GM19397 (cell line): ENCODE measurements around the gene SLC25A13.

ENCODE experiments used
- ATAC-seq: cut with Tn5 transposase; IDR thresholded peaks from one replicate; pipeline ENCODE4 v1.9.1; 2021; ENCODE audit warnings: mild to moderate bottlenecking, moderate library complexity; ENCODE audit not compliant: unreplicated experiment

Gene SLC25A13

GRCh38 chr7:96244244-96244991 is 77.5 kb downstream of the SLC25A13 start:
- no peak for ATAC-seq

GRCh38 chr7:96243241-96243640 is 78.7 kb downstream of the SLC25A13 start:
- no peak for ATAC-seq

- ATAC-seq, result no peak
These were observed 80.0 kb downstream of the SLC25A13 start for GRCh38 chr7:96241855-96242254.

DNA sequence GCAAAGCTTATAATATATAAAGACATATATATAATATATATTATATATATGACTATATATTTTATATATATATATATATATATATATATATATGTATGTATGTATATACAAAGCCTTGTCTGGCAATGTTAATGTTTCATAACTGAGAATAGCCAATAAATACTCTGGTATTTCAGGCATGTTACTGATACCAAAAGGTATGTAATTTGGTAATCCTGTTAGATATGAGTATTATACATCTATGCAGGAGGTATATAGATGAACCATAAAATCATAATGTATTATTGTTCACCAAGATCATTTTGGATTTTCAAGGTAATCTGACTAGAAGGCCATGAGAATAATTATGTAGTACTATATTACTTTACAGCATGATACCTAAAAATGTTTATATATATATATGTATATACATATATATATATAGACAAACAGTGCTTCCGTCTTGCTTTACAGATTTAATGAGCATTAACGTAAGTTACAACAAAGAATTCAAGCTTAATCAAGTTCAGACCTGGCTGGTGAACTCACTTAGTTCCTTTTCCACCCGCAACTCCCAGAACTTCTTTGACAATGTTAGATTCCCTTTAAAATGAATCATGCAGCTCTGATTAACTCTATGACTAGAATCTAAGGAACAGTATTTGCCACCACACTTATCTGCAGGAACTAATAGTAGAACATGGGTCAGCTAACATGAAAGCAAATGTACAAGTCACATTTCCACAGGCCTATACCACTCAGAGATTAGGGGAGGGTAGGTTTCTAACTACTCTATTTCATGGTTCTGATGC is 82.7 kb downstream of the SLC25A13 start:
- no peak for ATAC-seq

- no peak for ATAC-seq
These were observed 83.4 kb downstream of the SLC25A13 start for GRCh38 chr7:96238474-96238873.

DNA sequence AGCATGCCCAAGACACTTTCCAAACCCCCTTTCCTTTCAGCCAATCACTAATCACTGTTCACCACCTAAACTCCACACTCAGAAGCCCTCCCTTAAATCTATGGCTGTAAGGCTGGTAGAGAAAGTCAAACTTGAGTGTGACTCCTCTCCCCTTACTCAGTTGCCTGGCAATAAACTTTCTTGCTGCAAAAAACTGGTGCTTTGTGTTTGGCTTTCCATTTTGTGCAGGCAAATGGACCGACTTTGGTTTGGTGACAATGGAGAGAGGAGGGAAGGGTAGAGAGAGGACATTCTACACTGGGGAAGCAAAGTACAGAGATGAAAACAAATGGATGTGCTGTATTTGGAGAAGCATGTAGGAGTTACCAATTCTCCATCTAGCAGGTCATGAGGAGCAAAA is 84.9 kb downstream of the SLC25A13 start:
- no peak for ATAC-seq

DNA sequence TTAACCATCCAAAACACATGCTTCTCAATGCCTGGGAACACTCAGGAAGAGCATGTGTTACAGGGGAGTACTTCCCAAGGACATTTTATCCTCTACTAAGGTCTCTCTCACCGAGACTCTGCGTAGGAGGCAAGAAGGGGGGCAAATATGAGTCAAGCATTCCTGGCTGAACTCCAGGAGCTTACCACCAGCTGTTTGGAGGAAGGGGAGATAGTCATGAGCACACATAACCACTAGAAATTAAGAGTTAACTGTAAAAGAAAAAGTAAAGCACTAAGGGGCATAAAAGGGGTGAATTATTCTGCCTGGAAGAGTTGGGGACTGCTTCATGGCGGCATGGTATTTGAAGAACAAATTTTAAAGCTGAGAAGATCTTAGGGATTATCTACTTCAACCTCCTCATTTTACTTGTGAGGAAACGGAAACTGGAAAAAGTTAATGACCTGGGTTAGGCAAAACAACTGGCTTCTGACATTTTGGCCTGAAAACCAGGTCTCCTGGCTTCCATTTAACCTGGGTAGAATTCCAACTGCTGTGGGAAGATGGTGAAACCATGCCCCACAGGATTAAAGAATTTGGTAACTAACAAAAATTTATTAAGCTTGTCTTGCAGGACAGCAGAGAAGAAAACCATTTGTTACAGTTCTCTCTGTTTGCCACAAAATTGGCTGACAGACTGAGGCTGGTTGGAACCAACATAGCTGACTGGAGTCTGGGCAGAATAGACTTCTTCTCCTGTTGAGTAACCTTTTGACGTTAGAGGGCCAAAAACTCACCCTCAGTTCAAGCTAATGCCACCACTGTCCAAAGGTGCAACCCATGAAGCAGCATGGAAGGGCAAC is 85.5 kb downstream of the SLC25A13 start:
- ATAC-seq, result no peak

DNA sequence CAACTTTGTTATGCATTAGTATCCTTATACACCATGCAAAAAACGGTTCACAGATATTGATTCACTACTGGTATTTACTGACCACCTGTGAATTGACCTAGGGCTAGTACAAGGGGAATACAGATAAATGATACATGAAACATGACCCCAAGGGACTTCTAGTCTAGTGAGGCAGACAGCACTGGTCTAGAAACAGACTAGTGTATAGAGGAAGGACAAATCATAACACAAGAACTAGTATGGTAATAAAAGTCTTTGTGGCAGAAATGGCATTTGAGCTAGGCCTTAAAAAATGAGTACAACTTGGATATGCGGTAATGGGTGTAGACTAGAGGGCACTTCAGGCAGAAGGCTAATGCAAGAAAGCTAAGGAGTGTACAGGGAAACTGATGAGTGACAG is 86.6 kb downstream of the SLC25A13 start:
- no peak for ATAC-seq

DNA sequence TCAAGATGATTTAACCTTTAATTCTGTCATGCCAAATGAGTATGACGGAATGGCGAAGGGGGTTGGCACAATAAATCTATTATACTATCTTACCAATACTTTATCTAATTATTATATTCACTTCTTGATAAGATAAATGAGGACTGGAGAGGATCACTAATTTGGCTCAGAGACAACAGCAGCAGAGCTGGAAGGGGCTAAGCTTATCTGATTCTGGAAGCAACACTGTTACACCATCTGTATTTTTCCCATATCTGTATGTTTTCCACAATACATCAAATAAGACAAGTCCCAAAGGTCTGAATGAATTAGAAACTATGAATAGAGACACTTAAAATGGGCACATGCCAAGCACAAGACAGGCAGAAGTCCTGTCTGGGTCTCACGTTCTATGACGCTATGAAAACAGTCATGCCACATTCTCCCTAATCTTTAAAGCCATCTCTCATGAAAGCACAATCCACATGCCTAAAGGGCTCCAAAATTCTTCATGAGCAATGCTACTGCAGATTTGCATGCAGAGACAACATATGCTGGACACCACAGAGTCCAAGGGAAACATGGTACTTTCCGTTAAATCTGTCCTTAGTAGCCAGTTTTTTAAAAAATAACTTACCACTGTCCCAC is 88.3 kb downstream of the SLC25A13 start:
- ATAC-seq, result no peak

- no peak for ATAC-seq
These were observed 88.8 kb downstream of the SLC25A13 start for GRCh38 chr7:96233084-96233483.

DNA sequence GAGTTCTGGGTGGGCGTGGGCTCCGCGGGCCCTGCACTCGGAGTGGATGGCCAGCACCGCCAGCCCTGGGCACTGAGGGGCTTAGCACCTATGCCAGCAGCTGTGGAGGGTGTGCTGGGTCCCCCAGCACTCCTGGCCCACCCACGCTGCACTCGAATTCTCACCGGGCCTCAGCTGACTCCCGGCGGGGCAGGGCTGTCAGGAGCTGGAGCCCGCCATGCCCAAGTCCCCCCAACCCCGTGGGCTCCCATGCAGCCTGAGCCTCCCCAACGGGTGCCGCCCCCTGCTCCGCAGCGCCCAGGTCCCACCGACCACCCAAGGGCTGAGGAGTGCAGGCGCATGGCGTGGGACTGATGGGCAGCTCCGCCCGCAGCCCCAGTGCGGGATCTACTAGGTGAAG is 93.1 kb downstream of the SLC25A13 start:
- ATAC-seq, result no peak

GRCh38 chr7:96225251-96225650 is 96.6 kb downstream of the SLC25A13 start:
- no peak for ATAC-seq

DNA sequence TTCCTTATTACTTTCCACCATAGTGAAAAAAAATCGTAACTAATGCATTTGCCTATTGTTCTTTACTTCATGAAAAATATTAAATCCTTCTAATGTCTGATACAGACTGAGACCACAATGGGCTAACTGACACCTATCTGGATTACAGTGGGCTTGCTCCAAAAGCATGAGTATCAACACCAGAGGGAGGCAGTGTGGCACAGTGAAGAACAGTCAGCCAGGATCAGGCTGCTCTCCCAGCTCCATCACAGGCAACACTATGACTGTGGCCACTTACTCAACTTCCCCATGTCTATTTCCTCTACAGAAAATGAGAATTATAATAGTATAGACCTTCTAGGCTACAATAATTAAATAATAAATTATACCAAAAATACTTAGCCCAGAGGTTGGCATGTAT is 97.2 kb downstream of the SLC25A13 start:
- no peak for ATAC-seq

GRCh38 chr7:96224073-96224472 is 97.8 kb downstream of the SLC25A13 start:
- ATAC-seq, result no peak

GRCh38 chr7:96221888-96222287 is 100.0 kb downstream of the SLC25A13 start:
- no peak for ATAC-seq

DNA sequence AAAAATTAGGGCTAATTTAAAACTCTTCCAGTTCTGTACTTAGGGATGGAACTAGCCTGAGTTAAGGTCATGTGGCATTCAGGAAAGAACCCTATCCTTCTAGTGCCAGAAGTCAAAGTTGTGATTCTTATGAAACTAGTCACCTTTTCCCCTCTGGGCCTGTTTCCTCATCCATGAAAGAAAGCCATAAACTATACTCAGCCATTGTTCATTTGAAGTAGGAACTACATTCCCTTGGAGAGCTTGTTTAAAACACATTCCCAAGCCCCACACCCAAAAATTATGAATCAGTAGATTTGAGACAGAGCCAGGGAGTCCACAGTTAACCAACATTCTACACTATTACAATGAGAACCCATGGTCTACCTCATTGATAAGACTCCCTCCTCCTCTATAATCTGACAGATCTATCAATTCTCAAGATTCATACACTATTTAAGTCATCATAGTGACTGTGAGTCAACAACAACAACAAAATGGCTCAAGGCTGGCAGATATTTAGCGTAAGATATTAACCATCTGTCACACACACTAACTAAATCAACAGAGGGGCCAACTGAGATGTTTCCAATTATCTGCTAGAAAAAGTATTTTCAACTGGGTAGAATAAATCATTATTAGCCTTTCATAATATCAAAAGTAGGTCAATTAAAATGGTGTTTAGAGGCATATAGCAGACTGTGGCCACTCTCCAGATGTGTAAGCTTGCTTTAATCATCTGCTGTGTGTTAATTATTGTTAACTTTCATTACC is 102.3 kb downstream of the SLC25A13 start:
- no peak for ATAC-seq

GRCh38 chr7:96218664-96219243 is 103.1 kb downstream of the SLC25A13 start:
- no peak for ATAC-seq

DNA sequence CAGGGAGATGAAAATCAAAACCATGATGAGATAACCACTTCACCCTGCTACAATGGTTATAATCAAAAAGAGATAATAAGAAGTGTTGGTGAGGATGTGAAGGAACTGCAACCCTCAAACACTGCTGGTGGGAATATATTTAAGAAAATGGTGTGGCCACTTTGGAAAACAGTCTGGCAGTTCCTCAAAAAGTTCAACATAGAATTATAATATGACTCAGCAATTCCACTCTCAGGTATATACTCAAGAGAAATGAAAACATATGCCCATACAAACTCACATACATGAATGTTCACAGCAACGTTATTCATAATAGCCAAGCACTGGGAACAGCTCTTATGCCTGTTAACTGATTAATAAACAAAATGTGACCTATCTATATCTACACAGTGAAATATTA is 104.8 kb downstream of the SLC25A13 start:
- no peak for ATAC-seq

DNA sequence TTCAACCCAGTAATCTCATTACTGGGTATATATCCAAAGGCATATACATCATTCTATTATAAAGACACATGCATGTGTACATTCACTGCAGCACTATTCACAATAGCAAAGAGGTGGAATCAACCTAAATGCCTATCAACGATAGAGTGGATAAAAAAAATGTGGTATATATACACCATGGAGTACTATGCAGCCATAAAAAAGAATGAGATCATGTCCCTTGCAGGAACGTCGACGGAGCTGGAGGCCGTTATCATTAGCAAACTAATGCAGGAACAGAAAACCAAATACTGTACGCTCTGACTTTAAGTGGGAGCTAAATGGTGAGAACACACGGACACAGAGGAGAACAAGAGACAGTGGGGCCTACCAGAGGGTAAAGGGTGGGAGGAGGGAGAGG is 105.5 kb downstream of the SLC25A13 start:
- ATAC-seq, result no peak

GRCh38 chr7:96212474-96212873 is 109.4 kb downstream of the SLC25A13 start:
- no peak for ATAC-seq
